BE2C (cell line): ENCODE results near the gene ARHGEF26.

Experiments used
- DNase-seq: peaks from one replicate; pipeline ENCODE4 v3.0.0-alpha.2; 2020
- H3K27me3 ChIP-seq: fragments of 250-450 bp; sonication (Bioruptor Pico); 2 replicates; pipeline ENCODE4 v1.5.1; 2020; ENCODE audit warnings: mild to moderate bottlenecking
- H3K36me3 ChIP-seq: fragments of 250-450 bp; sonication (Bioruptor Pico); 2 replicates; pipeline ENCODE4 v1.5.1; 2020; ENCODE audit warnings: mild to moderate bottlenecking
- H3K4me1 ChIP-seq: fragments of 250-450 bp; sonication (Bioruptor Pico); 2 replicates; pipeline ENCODE4 v1.5.1; 2020
- H3K4me3 ChIP-seq: 2 replicates; pipeline ENCODE4 v1.5.1; 2011; ENCODE audit warnings: low read depth, low read length
- H3K9me3 ChIP-seq: fragments of 250-450 bp; sonication (Bioruptor Pico); 2 replicates; pipeline ENCODE4 v1.5.1; 2020
- TF ChIP-seq, protein P1 (sequence below): IDR thresholded peaks from 2 replicates; pipeline ENCODE4 v1.5.1; 2012; ENCODE audit warnings: mild to moderate bottlenecking, low read depth, low read length

ARHGEF26 gene

DNA sequence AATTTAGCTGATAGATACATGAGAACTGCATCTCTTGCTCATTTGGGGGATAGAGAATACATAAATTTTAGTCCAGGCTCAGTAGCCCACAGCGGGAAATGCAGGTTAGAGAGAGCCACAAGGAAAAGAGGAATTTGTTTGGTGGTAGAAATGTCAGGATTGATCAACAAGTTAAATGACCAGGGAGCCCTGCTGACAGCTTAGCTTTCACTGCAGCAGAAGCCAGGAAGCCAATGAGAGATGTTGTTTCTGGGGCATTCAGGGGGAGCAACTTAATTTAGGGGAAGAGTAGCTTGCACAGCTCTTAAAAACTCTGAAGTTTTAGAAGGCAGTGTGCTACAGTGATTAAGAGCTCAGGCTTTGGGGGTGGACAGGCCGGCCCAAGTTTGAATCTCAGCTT lies 22.7 kb downstream of the ARHGEF26 start:
- TF ChIP-seq, protein P1, sequence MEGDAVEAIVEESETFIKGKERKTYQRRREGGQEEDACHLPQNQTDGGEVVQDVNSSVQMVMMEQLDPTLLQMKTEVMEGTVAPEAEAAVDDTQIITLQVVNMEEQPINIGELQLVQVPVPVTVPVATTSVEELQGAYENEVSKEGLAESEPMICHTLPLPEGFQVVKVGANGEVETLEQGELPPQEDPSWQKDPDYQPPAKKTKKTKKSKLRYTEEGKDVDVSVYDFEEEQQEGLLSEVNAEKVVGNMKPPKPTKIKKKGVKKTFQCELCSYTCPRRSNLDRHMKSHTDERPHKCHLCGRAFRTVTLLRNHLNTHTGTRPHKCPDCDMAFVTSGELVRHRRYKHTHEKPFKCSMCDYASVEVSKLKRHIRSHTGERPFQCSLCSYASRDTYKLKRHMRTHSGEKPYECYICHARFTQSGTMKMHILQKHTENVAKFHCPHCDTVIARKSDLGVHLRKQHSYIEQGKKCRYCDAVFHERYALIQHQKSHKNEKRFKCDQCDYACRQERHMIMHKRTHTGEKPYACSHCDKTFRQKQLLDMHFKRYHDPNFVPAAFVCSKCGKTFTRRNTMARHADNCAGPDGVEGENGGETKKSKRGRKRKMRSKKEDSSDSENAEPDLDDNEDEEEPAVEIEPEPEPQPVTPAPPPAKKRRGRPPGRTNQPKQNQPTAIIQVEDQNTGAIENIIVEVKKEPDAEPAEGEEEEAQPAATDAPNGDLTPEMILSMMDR: no peak
- Histone ChIP-seq H3K4me1 (no peaks in the 10 kb centered on the region), H3K9me3 (no peaks in the 10 kb centered on the region), H3K27me3 (no peaks in the 10 kb centered on the region; the same call in 1 of the 2 replicates), H3K36me3 (no peaks in the 10 kb centered on the region), H3K4me3 (no peak overlapping the region)
- DNase-seq: no peak

DNA sequence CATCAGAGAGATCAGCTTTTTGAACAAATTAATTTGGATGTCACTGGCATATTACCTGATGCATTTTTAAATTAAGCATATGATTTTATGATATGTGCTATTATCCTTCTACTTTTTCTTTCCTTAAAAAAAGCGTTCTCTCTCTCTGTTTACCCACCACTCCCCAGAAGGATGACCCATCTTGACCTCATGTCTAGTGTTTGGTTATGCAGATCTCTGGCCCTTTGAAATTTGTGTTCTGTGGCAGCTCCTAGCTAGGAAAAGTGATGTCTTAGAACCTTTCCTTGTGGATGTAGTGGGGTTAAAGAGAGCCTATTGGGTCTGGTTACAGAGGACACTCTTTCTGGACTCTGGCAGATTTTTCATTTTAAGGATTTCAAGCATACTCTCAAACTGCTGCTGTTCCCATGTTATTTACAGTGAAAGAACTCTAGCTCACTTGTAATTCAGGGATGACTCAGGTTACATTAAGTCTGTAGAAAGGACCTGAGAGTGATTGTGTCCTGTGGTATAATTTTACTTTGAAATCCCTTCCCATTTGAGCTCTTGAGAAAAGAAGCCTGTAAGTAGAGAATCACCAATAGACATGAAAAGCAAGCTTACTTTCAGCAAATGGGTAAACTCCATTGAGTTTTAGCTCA lies 23.8 kb downstream of the ARHGEF26 start:
- no peaks in the 10 kb centered on the region for H3K36me3 ChIP-seq
- H3K4me1 ChIP-seq: no peaks in the 10 kb centered on the region
- DNase-seq: no peak
- TF ChIP-seq, protein P1: no peak
- H3K27me3 ChIP-seq: no peaks in the 10 kb centered on the region; the same call in 1 of the 2 replicates
- H3K4me3 ChIP-seq: no peak overlapping the region
- no peaks in the 10 kb centered on the region for H3K9me3 ChIP-seq

DNA sequence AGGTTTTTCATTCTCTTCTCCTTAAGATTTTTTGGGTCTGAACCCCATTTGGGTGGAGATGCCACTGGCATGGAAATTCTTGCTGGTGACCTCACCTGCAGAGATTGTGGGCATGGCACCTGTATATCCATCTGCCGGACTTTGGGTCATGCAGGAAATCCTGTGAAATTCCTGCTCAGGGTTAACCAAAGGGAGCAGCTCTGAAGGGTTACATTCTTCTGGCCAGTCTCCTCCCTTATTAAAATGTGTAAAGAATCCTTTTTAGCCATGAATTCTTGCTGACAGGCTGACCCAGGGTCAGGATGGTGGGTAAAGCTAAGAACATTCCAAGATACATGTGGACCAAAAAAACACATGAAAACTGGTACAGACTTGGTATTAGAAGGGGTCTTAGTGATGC lies 27.4 kb downstream of the ARHGEF26 start:
- Histone ChIP-seq H3K4me1 (no peaks in the 10 kb centered on the region), H3K4me3 (no peak overlapping the region), H3K27me3 (no peaks in the 10 kb centered on the region; the same call in 1 of the 2 replicates), H3K9me3 (no peaks in the 10 kb centered on the region), H3K36me3 (no peaks in the 10 kb centered on the region)
- DNase-seq: no peak
- TF ChIP-seq, protein P1: no peak

DNA sequence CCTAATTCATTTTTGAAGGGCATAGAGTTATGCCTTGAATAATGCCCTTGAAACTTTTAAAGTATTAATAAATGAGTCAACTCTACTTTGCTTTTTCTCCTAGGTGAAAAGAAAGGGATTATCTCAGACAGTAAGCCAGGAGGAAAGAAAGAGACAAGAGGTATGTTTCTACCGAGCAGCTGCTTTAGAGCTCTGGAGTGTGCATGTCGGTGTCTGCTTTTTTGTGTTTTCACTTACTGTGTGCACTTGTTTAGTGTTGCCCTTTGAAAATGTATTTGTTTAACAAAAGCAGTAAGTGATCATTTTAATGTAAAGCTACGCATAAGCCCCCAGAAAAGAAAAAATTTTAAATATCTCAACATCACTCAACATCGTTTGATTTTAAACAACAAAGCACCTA lies 28.1 kb downstream of the ARHGEF26 start:
- no peak overlapping the region for H3K4me3 ChIP-seq
- DNase-seq: no peak

DNA sequence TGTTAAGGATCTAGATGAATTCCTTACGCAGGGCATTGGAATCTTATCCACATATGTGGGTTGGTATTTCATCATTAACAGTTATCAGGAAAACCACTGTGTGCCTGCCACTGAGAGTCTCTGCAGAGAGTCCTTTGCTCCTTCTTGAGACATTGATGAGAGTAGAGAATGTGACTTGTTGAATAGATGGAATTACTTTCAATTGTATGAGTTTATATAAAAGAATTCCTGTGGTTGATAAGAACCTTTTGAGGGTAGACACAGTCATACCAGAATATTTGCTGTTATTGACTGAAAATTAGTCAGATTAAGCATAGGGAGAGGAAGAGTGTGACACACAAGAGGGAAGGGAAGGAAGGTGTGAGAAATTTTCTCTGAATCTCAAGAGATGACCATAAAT lies 30.8 kb downstream of the ARHGEF26 start:
- Histone ChIP-seq H3K9me3 (no peaks in the 10 kb centered on the region), H3K4me1 (no peaks in the 10 kb centered on the region), H3K4me3 (no peak overlapping the region), H3K27me3 (no peaks in the 10 kb centered on the region; the same call in 1 of the 2 replicates), H3K36me3 (no peaks in the 10 kb centered on the region)
- no peak for DNase-seq
- TF ChIP-seq, protein P1: no peak

More for the DNA sequence above, 28.1 kb downstream of the ARHGEF26 start:
- Histone ChIP-seq H3K36me3 (no peaks in the 10 kb centered on the region), H3K4me1 (no peaks in the 10 kb centered on the region), H3K9me3 (no peaks in the 10 kb centered on the region), H3K27me3 (no peaks in the 10 kb centered on the region; the same call in 1 of the 2 replicates)
- TF ChIP-seq, protein P1: no peak

DNA sequence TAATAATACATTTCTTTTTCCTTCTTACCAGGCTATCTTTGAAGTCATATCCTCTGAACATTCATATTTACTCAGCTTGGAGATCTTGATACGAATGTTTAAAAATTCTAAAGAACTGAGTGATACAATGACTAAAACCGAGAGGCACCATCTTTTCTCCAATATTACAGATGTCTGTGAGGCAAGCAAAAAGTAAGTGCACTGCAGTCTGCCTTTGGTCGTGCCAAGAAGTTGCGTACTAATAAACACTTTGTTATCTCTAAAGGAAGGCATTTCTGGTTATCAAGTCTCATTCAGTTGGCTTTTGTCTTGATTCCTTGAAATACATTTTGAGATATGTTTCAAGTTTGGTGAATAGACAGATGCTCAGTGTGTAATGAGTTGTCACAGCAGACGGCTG lies 31.6 kb downstream of the ARHGEF26 start:
- Histone ChIP-seq H3K36me3 (no peaks in the 10 kb centered on the region), H3K4me1 (no peaks in the 10 kb centered on the region), H3K4me3 (no peak overlapping the region), H3K27me3 (no peaks in the 10 kb centered on the region), H3K9me3 (no peaks in the 10 kb centered on the region)
- no peak for DNase-seq
- TF ChIP-seq, protein P1: no peak
